ENCODE data around the gene GCSH.

GCSH gene

GRCh38 chr16:81107511-81107910 is 11.3 kb upstream of the GCSH start:
- Mint-ChIP-seq H3K36me3 (ENCODE audit: low read depth) (no peaks in the 10 kb centered on the region), H3K9me3 (no peaks in the 10 kb centered on the region), H3K27me3 (ENCODE audit: low read depth) (peaks cover 16% of the 10 kb centered on the region), H3K4me3 (no peak overlapping the region), H3K27ac (no peak overlapping the region), H3K4me1 (no peaks in the 10 kb centered on the region)
- no peak for TF ChIP-seq CTCF (IDR thresholded peaks at IDR 0.05; ENCODE audit: unreplicated experiment in 3 of 3)

GRCh38 chr16:81106826-81107503 is 10.8 kb upstream of the GCSH start:
- no peak for TF ChIP-seq CTCF (IDR thresholded peaks at IDR 0.05; ENCODE audit: unreplicated experiment in 3 of 3)
- Mint-ChIP-seq H3K4me1 (no peaks in the 10 kb centered on the region), H3K9me3 (no peaks in the 10 kb centered on the region), H3K36me3 (ENCODE audit: low read depth) (no peaks in the 10 kb centered on the region), H3K27me3 (ENCODE audit: low read depth) (peaks cover 11% of the 10 kb centered on the region), H3K27ac (no peak overlapping the region), H3K4me3 (no peak overlapping the region)

GRCh38 chr16:81105946-81106345 is 9.8 kb upstream of the GCSH start:
- no peaks in the 10 kb centered on the region for H3K36me3 Mint-ChIP-seq (ENCODE audit: low read depth)
- H3K4me1 Mint-ChIP-seq = no peaks in the 10 kb centered on the region
- no peak for TF ChIP-seq CTCF (IDR thresholded peaks at IDR 0.05; ENCODE audit: unreplicated experiment in 3 of 3)

GRCh38 chr16:81101702-81102101 is 5.5 kb upstream of the GCSH start:
- no peak for TF ChIP-seq CTCF (IDR thresholded peaks at IDR 0.05; ENCODE audit: unreplicated experiment in 3 of 3)
- H3K4me1 Mint-ChIP-seq = peaks cover under 1% of the 10 kb centered on the region
- H3K9me3 Mint-ChIP-seq = no peaks in the 10 kb centered on the region
- H3K4me3 Mint-ChIP-seq = no peak overlapping the region
- no peak overlapping the region for H3K27ac Mint-ChIP-seq
- no peaks in the 10 kb centered on the region for H3K36me3 Mint-ChIP-seq (ENCODE audit: low read depth)
- H3K27me3 Mint-ChIP-seq (ENCODE audit: low read depth) = no peaks in the 10 kb centered on the region

More at GRCh38 chr16:81105946-81106345, 9.8 kb upstream of the GCSH start:
- H3K4me3 Mint-ChIP-seq = no peak overlapping the region
- no peaks in the 10 kb centered on the region for H3K9me3 Mint-ChIP-seq
- H3K27me3 Mint-ChIP-seq (ENCODE audit: low read depth) = peaks cover 11% of the 10 kb centered on the region
- H3K27ac Mint-ChIP-seq = no peak overlapping the region

GRCh38 chr16:81099958-81100357 is 3.8 kb upstream of the GCSH start:
- Mint-ChIP-seq H3K36me3 (ENCODE audit: low read depth) (no peaks in the 10 kb centered on the region), H3K4me1 (peaks cover 9% of the 10 kb centered on the region), H3K4me3 (no peak overlapping the region), H3K9me3 (no peaks in the 10 kb centered on the region), H3K27me3 (ENCODE audit: low read depth) (no peaks in the 10 kb centered on the region), H3K27ac (no peak overlapping the region)
- TF ChIP-seq CTCF (IDR thresholded peaks at IDR 0.05; ENCODE audit: unreplicated experiment in 3 of 3) = no peak

- H3K27ac Mint-ChIP-seq = no peak overlapping the region
- H3K9me3 Mint-ChIP-seq = no peaks in the 10 kb centered on the region
- peaks cover 16% of the 10 kb centered on the region for H3K4me1 Mint-ChIP-seq
- H3K36me3 Mint-ChIP-seq (ENCODE audit: low read depth) = peaks cover 3% of the 10 kb centered on the region
- H3K27me3 Mint-ChIP-seq (ENCODE audit: low read depth) = no peaks in the 10 kb centered on the region
- H3K4me3 Mint-ChIP-seq = no peak overlapping the region
- TF ChIP-seq CTCF (IDR thresholded peaks at IDR 0.05; ENCODE audit: unreplicated experiment in 3 of 3) = no peak
These were observed 1.0 kb upstream of the GCSH start for GRCh38 chr16:81097230-81097629.
